Activated T-cell treated with anti-CD3 and anti-CD28 coated beads, Interleukin-2, amount 50 U/mL, for 4 hours (primary cell): ENCODE measurements around the gene NUP214. TPM values are rescaled to one million over a fixed set of nuclear protein-coding genes. Genes with fewer than 3 reads are reported as not detected.
"Not testable (repeated sequence)": the region's sequence is repeated elsewhere in the genome, so short reads cannot be mapped to it uniquely, and the experiment has no call there.

Source experiments
- ATAC-seq, 2 donors: fragments of 200-7000 bp; cut with Tn5 transposase; one replicate each; pipeline ENCODE4 v1.10.0; 2021
- DNase-seq: peaks from one replicate; pipeline ENCODE4 v3.0.0-alpha.2; 2020
- H3K27me3 Mint-ChIP-seq: one replicate; pipeline ENCODE4 v1.8.0; 2021; ENCODE audit warnings: low read depth, mixed read lengths
- H3K36me3 Mint-ChIP-seq: one replicate; pipeline ENCODE4 v1.8.0; 2022; ENCODE audit warnings: mixed read lengths; ENCODE audit not compliant: insufficient read depth
- H3K4me1 Mint-ChIP-seq: one replicate; pipeline ENCODE4 v1.8.0; 2021; ENCODE audit warnings: low read depth, mixed read lengths
- H3K4me3 Mint-ChIP-seq: one replicate; pipeline ENCODE4 v1.8.0; 2021; ENCODE audit warnings: mild to moderate bottlenecking, moderate library complexity, mixed read lengths
- H3K9me3 Mint-ChIP-seq: one replicate; pipeline ENCODE4 v1.8.0; 2021; ENCODE audit warnings: mixed read lengths
- total RNA-seq, 3 donors: library from RNA; stranded (reverse); gene quantifications; one replicate each; pipeline ENCODE4 v1.2.1, GENCODE V29; 2021

NUP214 gene
- total RNA-seq, 3 donors from 2014 or later, result 69.7 to 78.6 (median 76.3) TPM

GRCh38 chr9:131092030-131092429, 33.4 kb upstream of the NUP214 start:
- Mint-ChIP-seq H3K9me3 (no peaks in the 10 kb centered on the region), H3K27me3 (peaks cover 20% of the 10 kb centered on the region), H3K36me3 (no peaks in the 10 kb centered on the region), H3K4me3 (no peak overlapping the region), H3K4me1 (peaks cover 6% of the 10 kb centered on the region)
- ATAC-seq (no peak), DNase-seq (no peak)

- Mint-ChIP-seq H3K4me1 (peaks cover 11% of the 10 kb centered on the region), H3K36me3 (no peaks in the 10 kb centered on the region), H3K27me3 (peaks cover 26% of the 10 kb centered on the region), H3K9me3 (no peaks in the 10 kb centered on the region), H3K4me3 (no peak overlapping the region)
- DNase-seq (no peak), ATAC-seq (no peak)
Measured at GRCh38 chr9:131092548-131093440, 32.6 kb upstream of the NUP214 start.

GRCh38 chr9:131094015-131094414, 31.4 kb upstream of the NUP214 start:
- no peak for ATAC-seq
- Mint-ChIP-seq H3K4me1 (peaks cover 11% of the 10 kb centered on the region), H3K36me3 (no peaks in the 10 kb centered on the region), H3K27me3 (peaks cover 31% of the 10 kb centered on the region), H3K4me3 (no peak overlapping the region), H3K9me3 (no peaks in the 10 kb centered on the region)
- DNase-seq, result no peak

- H3K4me1 Mint-ChIP-seq, result peaks cover 11% of the 10 kb centered on the region
Measured at GRCh38 chr9:131094622-131095021, 30.8 kb upstream of the NUP214 start.

GRCh38 chr9:131095666-131096268, 29.6 kb upstream of the NUP214 start:
- DNase-seq, result no peak
- Mint-ChIP-seq H3K4me3 (peak overlapping the region; percentile 50), H3K4me1 (peaks cover 11% of the 10 kb centered on the region), H3K36me3 (no peaks in the 10 kb centered on the region), H3K27me3 (peaks cover 33% of the 10 kb centered on the region), H3K9me3 (no peaks in the 10 kb centered on the region)
- ATAC-seq, result no peak

More at GRCh38 chr9:131094622-131095021, 30.8 kb upstream of the NUP214 start:
- Mint-ChIP-seq H3K4me3 (no peak overlapping the region), H3K9me3 (no peaks in the 10 kb centered on the region), H3K36me3 (no peaks in the 10 kb centered on the region), H3K27me3 (peaks cover 33% of the 10 kb centered on the region)
- ATAC-seq (no peak), DNase-seq (no peak)

- DNase-seq (peak; percentile 18), ATAC-seq (peak; percentile 61 to 62)
- Mint-ChIP-seq H3K36me3 (no peaks in the 10 kb centered on the region), H3K4me1 (peaks cover 11% of the 10 kb centered on the region), H3K27me3 (peaks cover 33% of the 10 kb centered on the region), H3K9me3 (no peaks in the 10 kb centered on the region), H3K4me3 (peak within 1 kb of the TSS; percentile 62)
Measured at GRCh38 chr9:131096269-131097125, 28.9 kb upstream of the NUP214 start, which contains the start of gene AIF1L. TSS of gene AIF1L (plus strand) at chr9:131096531. CDS start at chr9:131096630, 99 bp downstream.

GRCh38 chr9:131097126-131097947, 28.0 kb upstream of the NUP214 start:
- Mint-ChIP-seq H3K4me1 (peaks cover 11% of the 10 kb centered on the region), H3K36me3 (no peaks in the 10 kb centered on the region), H3K27me3 (peaks cover 33% of the 10 kb centered on the region), H3K4me3 (peak overlapping the region; percentile 62), H3K9me3 (no peaks in the 10 kb centered on the region)
- ATAC-seq (no peak), DNase-seq (no peak)

GRCh38 chr9:131097948-131098278, 27.5 kb upstream of the NUP214 start:
- peaks cover 33% of the 10 kb centered on the region for H3K27me3 Mint-ChIP-seq
- peaks cover 11% of the 10 kb centered on the region for H3K4me1 Mint-ChIP-seq
- H3K36me3 Mint-ChIP-seq, result no peaks in the 10 kb centered on the region
- no peaks in the 10 kb centered on the region for H3K9me3 Mint-ChIP-seq
- no peak overlapping the region for H3K4me3 Mint-ChIP-seq
- DNase-seq, result no peak
- ATAC-seq, result no peak

- H3K4me1 Mint-ChIP-seq, result peaks cover 11% of the 10 kb centered on the region
- H3K4me3 Mint-ChIP-seq, result no peak overlapping the region
- DNase-seq (no peak), ATAC-seq (no peak)
- no peaks in the 10 kb centered on the region for H3K9me3 Mint-ChIP-seq
- no peaks in the 10 kb centered on the region for H3K36me3 Mint-ChIP-seq
- peaks cover 33% of the 10 kb centered on the region for H3K27me3 Mint-ChIP-seq
Measured at GRCh38 chr9:131098391-131099101, 26.8 kb upstream of the NUP214 start.

- Mint-ChIP-seq H3K9me3 (no peaks in the 10 kb centered on the region), H3K27me3 (peaks cover 32% of the 10 kb centered on the region)
Measured at GRCh38 chr9:131099102-131099606, 26.2 kb upstream of the NUP214 start.

GRCh38 chr9:131099845-131100244, 25.5 kb upstream of the NUP214 start:
- H3K36me3 Mint-ChIP-seq, H3K9me3 Mint-ChIP-seq, DNase-seq, ATAC-seq, H3K4me3 Mint-ChIP-seq: not testable (repeated sequence)
- Mint-ChIP-seq H3K4me1 (peaks cover 11% of the 10 kb centered on the region), H3K27me3 (peaks cover 26% of the 10 kb centered on the region)

More at GRCh38 chr9:131099102-131099606, 26.2 kb upstream of the NUP214 start:
- DNase-seq (no peak), ATAC-seq (no peak)
- Mint-ChIP-seq H3K4me1 (peaks cover 11% of the 10 kb centered on the region), H3K36me3 (no peaks in the 10 kb centered on the region), H3K4me3 (no peak overlapping the region)

- ATAC-seq, result no peak
- Mint-ChIP-seq H3K27me3 (peaks cover 20% of the 10 kb centered on the region), H3K9me3 (no peaks in the 10 kb centered on the region), H3K4me3 (no peak overlapping the region), H3K4me1 (peaks cover 11% of the 10 kb centered on the region), H3K36me3 (no peaks in the 10 kb centered on the region)
- no peak for DNase-seq
Measured at GRCh38 chr9:131100445-131100844, 24.9 kb upstream of the NUP214 start.
